Keratinocyte (primary cell): ENCODE measurements around the gene CLPTM1L. TPM values are rescaled to one million over a fixed set of nuclear protein-coding genes. Genes with fewer than 3 reads are reported as not detected.

Experiments
- DNase-seq: peaks from one replicate; pipeline ENCODE4 v3.0.0-alpha.2; 2011; ENCODE audit warnings: low read depth, missing footprints, low spot score
- FAIRE-seq: peaks from 2 replicates; lab custom pipeline; 2011; peaks lifted over from hg19 to GRCh38; lab: Jason Lieb, UNC
- H2AFZ ChIP-seq: 2 replicates; pipeline ENCODE4 v1.6.0; 2012; ENCODE audit warnings: low read length, control low read depth, inconsistent platforms; ENCODE audit not compliant: control insufficient read depth
- H3K27ac ChIP-seq: 2 replicates; pipeline ENCODE4 v1.5.1; 2011; ENCODE audit warnings: low read length; ENCODE audit not compliant: control insufficient read depth, insufficient read depth
- H3K27me3 ChIP-seq: 3 replicates; pipeline ENCODE4 v1.6.0; 2011; ENCODE audit warnings: low read length; ENCODE audit not compliant: control insufficient read depth, insufficient read depth; ENCODE audit errors: extremely low read depth
- H3K36me3 ChIP-seq, 2 experiments: 2 replicates in 1 of 2; 3 replicates in 1 of 2; pipeline ENCODE4 v1.5.1; 2011; ENCODE audit warnings: low read length in 2 of 2, mild to moderate bottlenecking in 1 of 2; ENCODE audit not compliant: control insufficient read depth in 2 of 2, insufficient read depth in 2 of 2; ENCODE audit errors: extremely low read depth in 1 of 2
- H3K4me1 ChIP-seq: 3 replicates; pipeline ENCODE4 v1.5.1; 2011; ENCODE audit warnings: low read length; ENCODE audit not compliant: control insufficient read depth, insufficient read depth; ENCODE audit errors: extremely low read depth
- H3K4me2 ChIP-seq: 3 replicates; pipeline ENCODE4 v1.6.0; 2011; ENCODE audit warnings: low read depth, low read length; ENCODE audit not compliant: control insufficient read depth, insufficient read depth; ENCODE audit errors: extremely low read depth
- H3K4me3 ChIP-seq, 3 experiments: fragments of 200-600 bp in 1 of 3; sonication (generic) in 1 of 3; 2 replicates in 2 of 3; 3 replicates in 1 of 3; pipeline ENCODE4 v1.5.1; 2011 to 2016; ENCODE audit warnings: low read length in 3 of 3, mild to moderate bottlenecking in 3 of 3, control low read depth in 2 of 3, inconsistent platforms in 1 of 3, low read depth in 1 of 3, mixed read lengths in 1 of 3, mixed run types in 1 of 3, moderate library complexity in 1 of 3; ENCODE audit not compliant: control insufficient read depth in 2 of 3, insufficient read depth in 2 of 3; ENCODE audit errors: extremely low read depth in 1 of 3
- H3K79me2 ChIP-seq: 2 replicates; pipeline ENCODE4 v1.6.0; 2012; ENCODE audit warnings: low read length; ENCODE audit not compliant: control insufficient read depth, insufficient read depth
- H3K9ac ChIP-seq: 3 replicates; pipeline ENCODE4 v1.6.0; 2011; ENCODE audit warnings: low read length; ENCODE audit not compliant: control insufficient read depth, insufficient read depth; ENCODE audit errors: extremely low read depth
- H3K9me1 ChIP-seq: 3 replicates; pipeline ENCODE4 v1.6.0; 2011; ENCODE audit warnings: low read length; ENCODE audit not compliant: control insufficient read depth, insufficient read depth; ENCODE audit errors: extremely low read depth
- H3K9me3 ChIP-seq: 2 replicates; pipeline ENCODE4 v1.5.1; 2012; ENCODE audit warnings: low read depth, low read length; ENCODE audit not compliant: control insufficient read depth
- H4K20me1 ChIP-seq: 3 replicates; pipeline ENCODE4 v1.6.0; 2011; ENCODE audit warnings: low read length; ENCODE audit not compliant: control insufficient read depth, insufficient read depth; ENCODE audit errors: extremely low read depth
- EZH2 ChIP-seq: IDR thresholded peaks from one replicate; pipeline ENCODE4 v1.6.1; 2012; ENCODE audit warnings: inconsistent platforms, mild to moderate bottlenecking, low read length, moderate library complexity
- dilution Hi-C: fragments of 300-500 bp; cut with MboI; formaldehyde crosslinking; loops from one replicate; pipeline ENCODE4 v1.7.0; 2020; ENCODE audit warnings: low sequenced_read_pairs; ENCODE audit not compliant: extremely low pct_ligation_motif_present
- polyA plus RNA-seq, 5 experiments: library from polyadenylated mRNA; depleted of rRNA in 3 of 5; stranded (reverse) in 3 of 5; stranded (forward) in 1 of 5; unstranded in 1 of 5; fragments of >200 nt; gene quantifications; 1 replicate in 1 of 5; 2 replicates in 3 of 5; 3 replicates in 1 of 5; pipeline versions ENCODE4 v1.2.1 to v1.2.3, GENCODE V29; 2011 to 2012; ENCODE audit warnings: missing spikeins in 2 of 5, low read depth in 1 of 5, low replicate concordance in 1 of 5
- TF ChIP-seq, protein P1 (sequence below), 3 experiments: IDR thresholded peaks in 1 of 3; conservative IDR thresholded peaks in 1 of 3; optimal IDR thresholded peaks in 1 of 3; 2 replicates in 2 of 3; 3 replicates in 1 of 3; pipeline versions ENCODE3 to v1.5.1; 2011; ENCODE audit warnings: low read length in 3 of 3, mild to moderate bottlenecking in 3 of 3, moderate library complexity in 2 of 3, control low read depth in 1 of 3, inconsistent platforms in 1 of 3; ENCODE audit not compliant: insufficient read depth in 2 of 3; ENCODE audit errors: extremely low read depth in 1 of 3

Gene CLPTM1L
- polyA plus RNA-seq, 1 donor (not counting 4 experiments of a cell fraction or from before 2014, with no cell fraction given), result 142 TPM

DNA sequence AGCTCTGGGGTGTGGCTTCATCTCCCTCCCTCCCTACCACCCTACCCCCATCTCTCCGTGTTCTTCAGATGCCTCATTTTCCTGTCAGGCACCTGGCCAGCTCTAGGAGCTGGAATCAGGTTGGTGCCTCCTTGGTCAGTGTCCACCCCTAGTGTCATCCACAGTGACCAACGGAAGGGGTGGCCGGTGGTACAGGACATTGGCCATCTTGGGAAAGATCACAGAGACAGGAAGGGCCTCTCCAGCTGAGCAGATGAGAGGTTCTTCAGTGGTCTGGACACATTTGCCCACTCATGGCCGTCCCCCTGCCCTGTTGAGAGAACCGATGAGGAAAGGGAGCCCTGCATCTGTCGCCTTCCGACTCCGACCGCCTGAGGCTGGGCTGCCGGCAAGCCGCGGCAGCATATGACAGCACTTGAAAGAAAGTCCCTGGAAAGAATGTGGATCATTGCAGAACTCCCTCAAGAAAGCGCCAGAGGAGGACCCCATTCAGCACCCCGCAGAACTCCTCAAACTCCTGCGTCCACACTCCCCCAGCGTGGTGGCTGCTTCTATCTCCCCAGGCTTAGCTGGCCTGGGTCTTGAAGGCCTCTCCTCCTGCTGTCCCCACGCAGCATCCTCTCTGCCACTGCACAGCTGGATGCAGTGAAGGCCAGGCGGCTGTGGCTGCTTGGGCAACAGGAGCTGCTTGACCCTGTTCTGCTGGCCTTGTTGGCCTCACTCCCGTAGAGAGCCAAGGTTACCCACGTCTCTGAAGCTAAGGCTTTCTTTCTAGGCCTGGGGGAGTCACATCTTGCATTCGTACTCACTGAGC is 1.9 kb upstream of the CLPTM1L start:
- Histone ChIP-seq H2AFZ (no peak overlapping the region), H3K36me3 (peaks cover 6 to 12% of the 10 kb centered on the region in 2 experiments), H3K4me1 (peaks cover 16% of the 10 kb centered on the region), H3K79me2 (peaks cover 34% of the 10 kb centered on the region), H3K9ac (no peak overlapping the region), H3K27ac (no peak overlapping the region), H3K27me3 (no peaks in the 10 kb centered on the region), H3K4me2 (no peak overlapping the region), H3K9me3 (no peaks in the 10 kb centered on the region), H4K20me1 (no peaks in the 10 kb centered on the region), H3K4me3 (no peak overlapping the region), H3K9me1 (no peaks in the 10 kb centered on the region)
- dilution Hi-C loops, result no loop called here
- DNase-seq (no peak), FAIRE-seq (no peak)
- TF ChIP-seq EZH2, result no peak
- TF ChIP-seq, protein P1, sequence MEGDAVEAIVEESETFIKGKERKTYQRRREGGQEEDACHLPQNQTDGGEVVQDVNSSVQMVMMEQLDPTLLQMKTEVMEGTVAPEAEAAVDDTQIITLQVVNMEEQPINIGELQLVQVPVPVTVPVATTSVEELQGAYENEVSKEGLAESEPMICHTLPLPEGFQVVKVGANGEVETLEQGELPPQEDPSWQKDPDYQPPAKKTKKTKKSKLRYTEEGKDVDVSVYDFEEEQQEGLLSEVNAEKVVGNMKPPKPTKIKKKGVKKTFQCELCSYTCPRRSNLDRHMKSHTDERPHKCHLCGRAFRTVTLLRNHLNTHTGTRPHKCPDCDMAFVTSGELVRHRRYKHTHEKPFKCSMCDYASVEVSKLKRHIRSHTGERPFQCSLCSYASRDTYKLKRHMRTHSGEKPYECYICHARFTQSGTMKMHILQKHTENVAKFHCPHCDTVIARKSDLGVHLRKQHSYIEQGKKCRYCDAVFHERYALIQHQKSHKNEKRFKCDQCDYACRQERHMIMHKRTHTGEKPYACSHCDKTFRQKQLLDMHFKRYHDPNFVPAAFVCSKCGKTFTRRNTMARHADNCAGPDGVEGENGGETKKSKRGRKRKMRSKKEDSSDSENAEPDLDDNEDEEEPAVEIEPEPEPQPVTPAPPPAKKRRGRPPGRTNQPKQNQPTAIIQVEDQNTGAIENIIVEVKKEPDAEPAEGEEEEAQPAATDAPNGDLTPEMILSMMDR (optimal IDR thresholded peaks at IDR 0.05 in 1 of 3, IDR thresholded peaks at IDR 0.05 in 1 of 3, conservative IDR thresholded peaks at IDR 0.05 in 1 of 3; ENCODE audit: extremely low read depth in 1 of 3, insufficient read depth in 2 of 3, low read length in 3 of 3), result no peak

DNA sequence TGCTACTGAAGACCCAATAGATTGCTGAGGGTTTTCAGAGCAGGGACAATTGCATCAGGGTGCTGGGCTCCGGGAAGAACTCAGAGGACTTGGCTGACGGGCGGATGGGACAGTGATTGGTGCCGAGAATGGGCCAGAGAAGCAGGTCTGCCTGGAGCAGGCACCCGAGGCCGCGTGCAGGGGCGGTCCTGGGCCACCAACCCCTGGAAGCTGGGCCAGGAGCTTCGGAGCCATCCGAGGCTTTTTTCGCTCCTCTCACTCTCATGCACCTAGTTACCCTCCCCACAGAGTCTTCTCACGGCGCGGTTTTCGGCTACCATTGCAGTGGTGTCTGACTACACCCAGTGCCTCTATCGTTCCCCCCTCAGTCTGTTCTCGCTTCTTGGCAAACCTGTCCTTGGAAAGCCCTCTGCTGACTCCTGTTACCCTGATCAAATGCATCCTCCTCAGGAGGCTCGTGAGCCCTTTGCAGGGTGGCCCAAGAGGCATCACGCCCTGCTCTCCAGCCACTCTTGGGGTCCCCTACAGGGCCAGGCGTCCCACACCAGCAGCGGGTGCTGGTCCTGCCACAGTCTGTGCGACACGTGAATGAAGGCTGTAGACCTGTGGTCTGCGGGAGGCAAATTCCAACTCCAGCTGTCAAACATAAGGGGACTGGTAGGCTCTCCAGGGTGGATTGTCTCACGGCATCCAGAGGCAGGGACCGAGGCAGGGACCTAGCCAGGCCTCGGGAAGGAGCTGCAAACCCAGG is 1.2 kb upstream of the CLPTM1L start:
- dilution Hi-C loops, result no loop called here
- DNase-seq (no peak), FAIRE-seq (no peak)
- TF ChIP-seq, protein P1 (optimal IDR thresholded peaks at IDR 0.05 in 1 of 3, IDR thresholded peaks at IDR 0.05 in 1 of 3, conservative IDR thresholded peaks at IDR 0.05 in 1 of 3; ENCODE audit: extremely low read depth in 1 of 3, insufficient read depth in 2 of 3, low read length in 3 of 3), result no peak
- TF ChIP-seq EZH2, result no peak
- Histone ChIP-seq H3K4me3 (peak overlapping the region; percentile 65 to 98 (median 97)), H3K79me2 (peaks cover 35% of the 10 kb centered on the region), H3K27ac (peak overlapping the region; percentile 86), H3K9ac (peak overlapping the region; percentile 96), H3K9me3 (no peaks in the 10 kb centered on the region), H3K9me1 (no peaks in the 10 kb centered on the region), H3K4me2 (peak overlapping the region; percentile 88), H3K4me1 (peaks cover 16% of the 10 kb centered on the region), H3K27me3 (no peaks in the 10 kb centered on the region), H2AFZ (peak overlapping the region; percentile 85), H4K20me1 (no peaks in the 10 kb centered on the region), H3K36me3 (peaks cover 12 to 16% of the 10 kb centered on the region in 2 experiments)
